WTC11 (cell line): Measurements from ENCODE around the gene PNMA8C.

Source experiments
- HMGA2 ChIP-seq: fragments of 250-450 bp; sonication (Bioruptor Pico); IDR thresholded peaks from 2 replicates; pipeline ENCODE4 v1.4.0; 2021; ENCODE audit warnings: mild to moderate bottlenecking, moderate library complexity
- NR2C2 ChIP-seq: sonication (generic); formaldehyde crosslinking; IDR thresholded peaks from 2 replicates; pipeline ENCODE4 v1.8.0; 2022; ENCODE audit warnings: mild to moderate bottlenecking, missing genetic modification reagents
- ZNF423 ChIP-seq: fragments of 250-450 bp; sonication (Bioruptor Pico); IDR thresholded peaks from 2 replicates; pipeline ENCODE4 v2.1.2; 2022; ENCODE audit warnings: mild to moderate bottlenecking, moderate library complexity
- TF ChIP-seq, protein P1 (sequence below): fragments of 200-600 bp; IDR thresholded peaks from 2 replicates; pipeline ENCODE4 v1.8.0; 2022; ENCODE audit warnings: antibody characterized with exemption
- TF ChIP-seq, protein P2 (sequence below): sonication (generic); formaldehyde crosslinking; IDR thresholded peaks from 2 replicates; pipeline ENCODE4 v1.8.0; 2022; ENCODE audit warnings: mild to moderate bottlenecking, missing genetic modification reagents
- TF ChIP-seq, protein P3 (sequence below): sonication (generic); formaldehyde crosslinking; IDR thresholded peaks from 2 replicates; pipeline ENCODE4 v1.8.0; 2022; ENCODE audit warnings: missing genetic modification reagents
- TF ChIP-seq, protein P4 (sequence below): sonication (generic); formaldehyde crosslinking; conservative IDR thresholded peaks from 2 replicates; pipeline ENCODE4 v1.8.1; 2022; ENCODE audit warnings: mild to moderate bottlenecking, missing genetic modification reagents

DNA sequence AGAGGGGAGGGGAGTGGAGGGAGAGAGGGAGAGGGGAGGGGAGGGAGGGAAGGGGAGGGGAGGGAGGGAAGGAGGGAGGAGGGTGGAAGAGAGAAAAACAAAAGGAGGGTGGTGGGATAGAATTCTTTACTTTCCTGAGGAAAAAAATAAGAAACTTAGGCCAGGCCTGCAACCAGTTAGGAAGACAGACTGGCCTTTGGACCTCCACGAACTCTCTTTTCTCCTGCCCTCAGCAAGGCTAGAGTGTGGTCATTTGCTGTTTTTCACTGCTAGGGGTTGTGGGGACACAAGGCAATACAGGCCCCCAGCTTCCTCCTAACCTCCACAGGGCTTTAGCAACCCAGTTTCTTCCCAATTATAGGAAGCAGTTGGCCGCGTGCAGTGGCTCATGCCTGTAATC, 19.5 kb downstream of the PNMA8C start:
- no peak for TF ChIP-seq NR2C2 (CRISPR knock-in tag)
- TF ChIP-seq, protein P1, sequence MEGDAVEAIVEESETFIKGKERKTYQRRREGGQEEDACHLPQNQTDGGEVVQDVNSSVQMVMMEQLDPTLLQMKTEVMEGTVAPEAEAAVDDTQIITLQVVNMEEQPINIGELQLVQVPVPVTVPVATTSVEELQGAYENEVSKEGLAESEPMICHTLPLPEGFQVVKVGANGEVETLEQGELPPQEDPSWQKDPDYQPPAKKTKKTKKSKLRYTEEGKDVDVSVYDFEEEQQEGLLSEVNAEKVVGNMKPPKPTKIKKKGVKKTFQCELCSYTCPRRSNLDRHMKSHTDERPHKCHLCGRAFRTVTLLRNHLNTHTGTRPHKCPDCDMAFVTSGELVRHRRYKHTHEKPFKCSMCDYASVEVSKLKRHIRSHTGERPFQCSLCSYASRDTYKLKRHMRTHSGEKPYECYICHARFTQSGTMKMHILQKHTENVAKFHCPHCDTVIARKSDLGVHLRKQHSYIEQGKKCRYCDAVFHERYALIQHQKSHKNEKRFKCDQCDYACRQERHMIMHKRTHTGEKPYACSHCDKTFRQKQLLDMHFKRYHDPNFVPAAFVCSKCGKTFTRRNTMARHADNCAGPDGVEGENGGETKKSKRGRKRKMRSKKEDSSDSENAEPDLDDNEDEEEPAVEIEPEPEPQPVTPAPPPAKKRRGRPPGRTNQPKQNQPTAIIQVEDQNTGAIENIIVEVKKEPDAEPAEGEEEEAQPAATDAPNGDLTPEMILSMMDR: no peak
- TF ChIP-seq, protein P2, sequence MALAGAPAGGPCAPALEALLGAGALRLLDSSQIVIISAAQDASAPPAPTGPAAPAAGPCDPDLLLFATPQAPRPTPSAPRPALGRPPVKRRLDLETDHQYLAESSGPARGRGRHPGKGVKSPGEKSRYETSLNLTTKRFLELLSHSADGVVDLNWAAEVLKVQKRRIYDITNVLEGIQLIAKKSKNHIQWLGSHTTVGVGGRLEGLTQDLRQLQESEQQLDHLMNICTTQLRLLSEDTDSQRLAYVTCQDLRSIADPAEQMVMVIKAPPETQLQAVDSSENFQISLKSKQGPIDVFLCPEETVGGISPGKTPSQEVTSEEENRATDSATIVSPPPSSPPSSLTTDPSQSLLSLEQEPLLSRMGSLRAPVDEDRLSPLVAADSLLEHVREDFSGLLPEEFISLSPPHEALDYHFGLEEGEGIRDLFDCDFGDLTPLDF (CRISPR knock-in tag): no peak
- no peak for TF ChIP-seq HMGA2 (CRISPR knock-in tag)
- TF ChIP-seq, protein P3, sequence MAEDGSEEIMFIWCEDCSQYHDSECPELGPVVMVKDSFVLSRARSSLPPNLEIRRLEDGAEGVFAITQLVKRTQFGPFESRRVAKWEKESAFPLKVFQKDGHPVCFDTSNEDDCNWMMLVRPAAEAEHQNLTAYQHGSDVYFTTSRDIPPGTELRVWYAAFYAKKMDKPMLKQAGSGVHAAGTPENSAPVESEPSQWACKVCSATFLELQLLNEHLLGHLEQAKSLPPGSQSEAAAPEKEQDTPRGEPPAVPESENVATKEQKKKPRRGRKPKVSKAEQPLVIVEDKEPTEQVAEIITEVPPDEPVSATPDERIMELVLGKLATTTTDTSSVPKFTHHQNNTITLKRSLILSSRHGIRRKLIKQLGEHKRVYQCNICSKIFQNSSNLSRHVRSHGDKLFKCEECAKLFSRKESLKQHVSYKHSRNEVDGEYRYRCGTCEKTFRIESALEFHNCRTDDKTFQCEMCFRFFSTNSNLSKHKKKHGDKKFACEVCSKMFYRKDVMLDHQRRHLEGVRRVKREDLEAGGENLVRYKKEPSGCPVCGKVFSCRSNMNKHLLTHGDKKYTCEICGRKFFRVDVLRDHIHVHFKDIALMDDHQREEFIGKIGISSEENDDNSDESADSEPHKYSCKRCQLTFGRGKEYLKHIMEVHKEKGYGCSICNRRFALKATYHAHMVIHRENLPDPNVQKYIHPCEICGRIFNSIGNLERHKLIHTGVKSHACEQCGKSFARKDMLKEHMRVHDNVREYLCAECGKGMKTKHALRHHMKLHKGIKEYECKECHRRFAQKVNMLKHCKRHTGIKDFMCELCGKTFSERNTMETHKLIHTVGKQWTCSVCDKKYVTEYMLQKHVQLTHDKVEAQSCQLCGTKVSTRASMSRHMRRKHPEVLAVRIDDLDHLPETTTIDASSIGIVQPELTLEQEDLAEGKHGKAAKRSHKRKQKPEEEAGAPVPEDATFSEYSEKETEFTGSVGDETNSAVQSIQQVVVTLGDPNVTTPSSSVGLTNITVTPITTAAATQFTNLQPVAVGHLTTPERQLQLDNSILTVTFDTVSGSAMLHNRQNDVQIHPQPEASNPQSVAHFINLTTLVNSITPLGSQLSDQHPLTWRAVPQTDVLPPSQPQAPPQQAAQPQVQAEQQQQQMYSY: no peak
- TF ChIP-seq, protein P4, sequence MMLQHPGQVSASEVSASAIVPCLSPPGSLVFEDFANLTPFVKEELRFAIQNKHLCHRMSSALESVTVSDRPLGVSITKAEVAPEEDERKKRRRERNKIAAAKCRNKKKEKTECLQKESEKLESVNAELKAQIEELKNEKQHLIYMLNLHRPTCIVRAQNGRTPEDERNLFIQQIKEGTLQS (CRISPR knock-in tag): no peak
- TF ChIP-seq ZNF423 (CRISPR knock-in tag): no peak
